CD4-positive, alpha-beta T cell treated with Interleukin-2 at 100 ng/mL for 4 hours (primary cell): Measurements from ENCODE around the gene GRIN2D.
"Not testable (repeated sequence)": the region's sequence is repeated elsewhere in the genome, so short reads cannot be mapped to it uniquely, and the experiment has no call there.

Experiments
- DNase-seq: peaks from one replicate; pipeline ENCODE4 v3.0.0-alpha.2; 2020; ENCODE audit warnings: low spot score

The GRIN2D gene

DNA sequence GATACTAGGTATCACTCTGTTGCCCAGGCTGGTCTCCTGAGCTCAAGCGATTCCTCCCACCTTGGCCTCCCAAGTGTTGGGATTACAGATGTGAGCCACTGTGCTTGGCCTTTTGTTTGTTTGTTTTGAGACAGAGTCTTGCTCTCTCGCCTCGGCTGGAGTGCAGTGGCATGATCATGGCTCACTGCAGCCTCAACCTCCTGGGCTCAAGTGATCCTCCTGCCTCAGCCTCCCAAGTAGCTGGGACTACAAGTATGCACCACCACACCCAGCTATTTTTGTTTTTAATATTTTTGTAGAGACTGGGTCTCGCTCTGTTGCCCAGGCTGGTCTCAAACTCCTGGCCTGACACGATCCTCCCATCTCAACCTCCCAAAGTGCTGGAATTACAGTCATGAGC is 21.7 kb upstream of the GRIN2D start:
- not testable (repeated sequence) for DNase-seq

DNA sequence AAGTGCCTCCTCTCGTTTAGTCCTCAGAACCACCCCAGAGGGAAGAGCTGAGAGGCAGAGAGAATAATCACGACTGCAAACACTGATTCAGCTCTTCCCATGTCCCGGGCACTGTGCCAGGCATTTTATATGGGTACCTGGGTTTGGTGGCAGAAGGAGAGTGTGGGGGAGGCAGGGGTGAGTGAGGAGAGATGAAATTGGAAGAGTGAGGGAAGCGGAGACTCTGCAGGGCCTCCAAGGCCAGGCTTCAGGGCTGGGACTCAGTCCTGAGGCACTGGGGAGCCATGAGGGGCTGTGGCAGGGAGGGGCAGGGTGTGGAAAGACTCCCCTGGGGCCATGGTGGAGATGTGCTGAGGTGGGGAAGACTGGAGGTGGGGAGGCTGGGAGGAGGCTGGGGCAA is 20.6 kb upstream of the GRIN2D start:
- DNase-seq: no peak

DNA sequence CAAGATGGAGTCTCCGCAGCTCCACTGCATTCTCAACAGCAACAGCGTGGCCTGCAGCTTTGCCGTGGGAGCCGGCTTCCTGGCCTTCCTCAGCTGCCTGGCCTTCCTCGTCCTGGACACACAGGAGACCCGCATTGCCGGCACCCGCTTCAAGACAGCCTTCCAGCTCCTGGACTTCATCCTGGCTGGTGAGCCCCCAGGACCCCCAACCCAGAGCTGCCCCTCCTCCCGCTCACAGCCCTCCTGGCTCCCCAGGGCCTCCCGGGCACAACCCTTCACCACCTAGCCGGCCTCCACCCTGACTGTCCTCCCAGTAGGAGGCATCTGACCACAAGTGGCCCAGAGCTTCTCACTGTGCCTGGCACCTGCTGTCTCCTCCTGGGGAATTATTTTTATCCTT is 19.9 kb upstream of the GRIN2D start:
- DNase-seq: no peak

DNA sequence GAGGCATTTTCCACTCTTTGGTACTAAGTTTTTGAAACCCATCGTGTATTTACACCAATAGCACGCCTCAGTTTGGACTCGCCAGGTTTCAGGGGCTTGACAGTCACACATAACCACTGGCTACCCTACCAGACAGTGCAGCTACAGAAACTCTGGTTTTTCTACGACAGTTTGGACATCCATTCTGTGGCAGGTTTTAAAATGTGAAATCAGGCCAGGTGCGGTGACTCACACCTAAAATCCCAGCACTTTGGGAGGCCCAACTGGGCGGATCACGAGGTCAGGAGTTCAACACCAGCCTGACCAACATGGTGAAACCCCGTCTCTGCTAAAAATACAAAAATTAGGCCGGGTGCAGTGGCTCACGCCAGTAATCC is 15.3 kb upstream of the GRIN2D start:
- no peak for DNase-seq

DNA sequence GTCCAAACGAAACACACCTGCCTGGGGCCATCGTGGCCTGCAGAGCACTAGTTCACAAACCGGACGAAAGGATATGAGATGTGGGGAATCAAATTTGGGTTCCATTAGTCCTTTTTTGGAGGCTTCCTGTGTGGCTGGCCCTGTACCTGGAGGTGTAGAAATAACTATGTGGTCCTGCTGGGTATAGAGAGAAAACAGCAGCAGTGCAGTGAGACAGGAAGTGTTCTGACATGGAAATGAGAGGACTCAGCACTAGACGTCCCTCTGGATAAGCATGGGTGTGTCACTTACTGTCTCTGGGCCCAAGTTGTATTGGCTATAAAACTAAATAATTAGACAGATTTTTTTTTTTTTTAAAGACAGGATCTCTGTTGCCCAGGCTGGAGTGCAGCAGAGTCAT is 14.4 kb upstream of the GRIN2D start:
- DNase-seq: no peak

DNA sequence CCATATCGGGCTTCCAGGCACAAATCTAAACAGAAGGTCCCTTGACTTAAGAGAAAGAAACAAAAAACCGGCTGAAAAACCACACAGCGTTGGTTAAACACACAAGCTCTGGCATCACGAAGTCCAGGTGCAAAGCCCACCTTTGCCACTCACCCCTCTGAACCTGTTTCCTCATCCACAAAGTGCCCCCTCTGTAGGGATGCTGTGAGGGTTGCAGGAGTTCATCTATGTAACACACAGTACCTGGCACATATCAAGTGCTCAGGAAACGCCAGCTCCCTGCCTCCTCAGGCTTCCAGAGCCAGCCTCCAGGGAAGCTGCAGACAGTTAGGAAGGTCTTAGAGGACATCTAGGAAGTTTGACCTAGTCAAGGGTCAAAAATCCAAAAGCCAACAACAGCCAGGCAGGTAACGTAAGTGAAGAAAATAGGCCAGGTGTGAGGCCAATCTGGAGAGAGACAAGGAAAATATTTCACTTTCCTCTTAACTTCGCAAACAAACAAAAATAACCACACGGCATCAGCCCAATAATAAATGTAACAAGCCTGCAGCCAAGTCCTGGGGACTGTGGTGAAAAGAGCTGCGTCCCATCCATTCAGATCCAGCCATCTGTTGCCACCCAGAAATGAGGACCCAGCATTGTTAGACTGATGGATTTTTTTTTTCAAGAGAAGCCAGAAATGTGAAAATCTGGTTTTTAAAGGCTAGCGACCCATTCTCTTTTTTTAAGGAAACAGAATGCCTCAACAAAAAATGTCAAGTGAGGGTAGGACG is 12.1 kb upstream of the GRIN2D start:
- DNase-seq: no peak

DNA sequence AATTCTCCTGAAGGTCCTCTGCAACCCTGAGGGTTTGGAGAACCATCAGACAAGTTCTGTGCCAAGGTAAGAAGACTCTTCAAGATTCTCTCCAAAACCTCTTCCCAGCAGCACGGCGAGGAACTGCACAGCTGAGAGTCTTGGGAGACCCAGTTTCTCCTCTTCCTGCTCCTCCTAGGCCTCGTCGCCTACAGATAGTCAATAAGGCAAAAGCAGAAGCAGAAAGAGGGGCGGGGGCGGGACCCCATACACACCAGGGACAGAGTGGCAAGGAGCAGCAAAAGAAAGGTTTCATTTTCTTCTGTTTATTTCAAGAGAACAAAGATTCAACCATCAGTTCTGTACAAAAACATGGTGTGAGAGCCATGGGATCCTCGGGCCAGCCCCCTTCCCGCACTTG is 11.2 kb upstream of the GRIN2D start:
- no peak for DNase-seq

DNA sequence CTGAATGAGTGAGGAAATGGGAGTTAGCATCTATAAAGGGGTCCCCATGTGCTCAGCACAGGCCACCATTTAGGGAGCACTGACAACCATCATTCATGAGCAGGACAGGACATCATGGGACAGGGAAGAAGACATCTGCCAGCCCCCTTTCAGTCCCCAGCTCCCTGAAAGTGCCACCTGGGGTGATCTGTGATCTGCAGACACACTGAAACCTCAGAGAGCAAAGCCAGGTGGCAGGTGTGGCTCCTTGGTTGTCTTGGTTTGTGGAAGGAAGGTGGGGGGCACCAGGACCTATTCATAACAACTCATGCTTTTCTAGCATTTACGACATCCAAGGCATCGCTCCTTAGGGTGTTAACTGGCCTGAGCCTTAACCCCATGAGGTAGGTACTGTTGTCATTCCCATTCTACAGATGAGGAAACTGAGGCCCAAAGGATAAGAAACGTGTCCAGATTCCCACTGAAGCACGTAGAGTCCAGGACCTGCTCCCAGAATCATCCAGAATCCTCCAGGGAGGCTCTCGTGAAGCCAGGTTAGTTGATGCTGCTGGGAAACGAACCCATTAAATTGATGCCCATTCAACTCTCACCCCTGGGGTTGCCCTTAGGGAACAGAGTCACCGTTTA is 7.9 kb upstream of the GRIN2D start:
- no peak for DNase-seq

DNA sequence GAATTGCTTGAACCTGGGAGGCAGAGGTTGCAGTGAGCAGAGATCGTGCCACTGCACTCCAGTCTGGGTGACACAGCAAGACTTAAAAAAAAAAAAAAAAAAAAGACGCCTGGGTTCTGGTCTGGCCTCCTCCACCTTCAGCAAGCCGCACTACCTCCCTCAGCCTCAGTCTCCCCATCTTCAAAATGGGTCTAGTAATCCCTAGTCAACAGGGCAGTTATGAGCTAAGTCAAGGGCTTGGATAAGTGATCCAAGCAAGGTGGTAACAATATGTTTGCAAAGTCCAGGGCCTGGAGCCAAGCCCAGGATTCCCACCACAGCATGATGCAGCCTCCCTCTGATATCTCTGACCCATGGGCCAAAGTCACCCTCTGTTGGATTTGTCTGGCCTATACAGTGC is 6.5 kb upstream of the GRIN2D start:
- DNase-seq: no peak

DNA sequence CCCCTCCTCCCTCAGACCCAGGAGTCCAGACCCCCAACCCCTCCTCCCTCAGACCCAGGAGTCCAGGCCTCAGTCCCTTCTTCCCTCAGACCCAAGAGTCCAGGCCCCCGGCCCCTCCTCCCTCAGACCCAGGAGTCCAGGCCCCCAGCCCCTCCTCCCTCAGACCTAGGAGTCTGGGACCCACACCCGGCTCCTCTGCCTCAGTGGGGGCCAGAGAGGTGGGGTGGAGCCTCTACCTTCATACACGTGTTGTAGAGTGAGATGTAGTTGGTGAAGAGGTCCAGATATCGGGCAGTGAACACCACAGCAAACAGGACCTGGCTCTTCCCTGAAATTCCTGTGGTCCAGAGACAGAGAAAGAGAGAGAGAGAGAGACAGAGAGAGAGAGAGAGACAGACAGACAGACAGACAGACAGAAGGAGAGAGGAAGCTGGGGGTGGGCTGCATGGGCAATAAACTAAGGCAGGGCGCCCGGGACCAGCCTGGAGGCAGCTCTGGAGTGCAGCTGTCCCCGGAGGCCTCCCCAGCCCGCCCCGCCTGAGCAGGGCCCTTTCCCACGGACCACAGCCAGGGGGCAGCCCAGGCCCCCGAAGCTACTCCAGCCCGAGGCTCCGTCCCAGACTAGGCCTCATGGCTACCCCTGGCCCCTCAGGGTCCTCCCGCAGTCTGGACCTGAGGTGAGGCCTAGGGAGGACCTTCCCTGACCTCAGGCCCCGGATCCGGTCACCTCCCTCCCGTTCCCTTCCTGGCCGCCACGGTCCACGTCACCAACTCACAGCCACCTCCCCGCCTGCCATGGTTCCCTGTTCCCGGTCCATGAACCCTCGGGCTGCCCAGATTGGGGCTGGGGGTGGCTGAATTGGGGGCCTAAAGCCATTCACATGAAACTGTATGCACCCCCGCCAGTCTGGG is 3.0 kb upstream of the GRIN2D start:
- peak; percentile 61 for DNase-seq

DNA sequence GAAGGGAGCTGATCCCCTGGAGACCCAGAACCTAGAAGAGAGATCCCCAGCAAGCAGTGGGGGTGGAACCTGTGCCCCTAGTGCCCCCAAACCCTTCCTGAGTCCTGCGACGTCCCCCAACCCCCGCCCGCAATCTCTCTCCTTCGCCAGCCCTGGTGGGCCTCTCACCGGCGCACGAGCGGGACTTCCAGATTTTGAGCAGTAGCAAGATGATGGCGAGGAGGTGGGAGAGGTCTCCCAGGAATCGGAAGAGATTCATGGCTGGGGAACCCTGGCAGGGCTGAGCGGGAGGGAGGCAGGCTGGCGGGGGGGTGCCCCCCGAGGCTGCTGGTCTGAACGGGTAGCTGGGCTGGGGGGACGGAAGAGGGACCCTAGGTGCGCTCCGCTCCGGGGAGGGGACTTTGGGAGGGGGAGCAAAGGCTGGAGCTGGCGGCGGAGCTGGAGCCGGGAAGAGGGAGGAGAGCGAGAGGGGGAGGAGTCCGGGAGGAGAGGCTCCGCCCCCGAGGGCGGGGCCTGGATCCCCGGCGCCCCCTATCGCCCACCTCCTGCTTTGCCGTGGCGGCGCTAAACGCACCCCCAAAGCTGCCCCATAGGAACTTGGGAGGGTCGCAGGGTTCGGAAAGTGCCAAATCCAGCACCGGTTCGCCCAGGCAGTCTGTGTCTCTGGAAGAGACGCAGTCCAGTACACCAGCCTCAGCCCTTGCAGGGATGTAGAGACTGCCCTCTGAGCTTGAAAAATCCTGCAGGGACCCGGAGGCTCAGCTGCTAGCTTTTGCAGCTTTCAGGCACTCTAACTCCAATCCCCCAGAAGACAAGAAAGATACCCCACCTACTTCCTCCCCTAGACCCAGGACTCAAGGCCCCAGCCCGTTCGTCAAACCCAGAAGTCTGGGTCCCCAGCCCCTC is 2.1 kb upstream of the GRIN2D start, which contains the start of gene KDELR1:
Gene KDELR1, minus strand, starts transcription at position 452 of the 906 bp plus-strand sequence. Its CDS starts 193 bp downstream, at position 259.
- peak; percentile 68 for DNase-seq

DNA sequence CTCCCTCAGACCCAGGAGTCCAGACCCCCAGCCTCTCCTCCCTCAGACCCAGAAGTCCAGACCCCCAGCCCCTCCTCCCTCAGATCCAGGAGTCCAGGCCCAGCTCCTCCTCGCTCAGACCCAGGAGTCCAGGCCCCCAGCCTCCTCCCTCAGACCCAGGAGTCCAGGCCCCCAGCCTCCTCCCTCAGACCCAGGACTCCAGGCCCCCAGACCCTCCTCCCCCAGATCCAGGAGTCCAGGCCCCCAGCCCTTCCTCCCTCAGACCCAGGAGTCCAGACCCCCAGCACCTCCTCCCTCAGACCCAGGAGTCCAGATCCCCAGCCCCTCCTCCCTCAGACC is 1.5 kb upstream of the GRIN2D start:
- not testable (repeated sequence) for DNase-seq

DNA sequence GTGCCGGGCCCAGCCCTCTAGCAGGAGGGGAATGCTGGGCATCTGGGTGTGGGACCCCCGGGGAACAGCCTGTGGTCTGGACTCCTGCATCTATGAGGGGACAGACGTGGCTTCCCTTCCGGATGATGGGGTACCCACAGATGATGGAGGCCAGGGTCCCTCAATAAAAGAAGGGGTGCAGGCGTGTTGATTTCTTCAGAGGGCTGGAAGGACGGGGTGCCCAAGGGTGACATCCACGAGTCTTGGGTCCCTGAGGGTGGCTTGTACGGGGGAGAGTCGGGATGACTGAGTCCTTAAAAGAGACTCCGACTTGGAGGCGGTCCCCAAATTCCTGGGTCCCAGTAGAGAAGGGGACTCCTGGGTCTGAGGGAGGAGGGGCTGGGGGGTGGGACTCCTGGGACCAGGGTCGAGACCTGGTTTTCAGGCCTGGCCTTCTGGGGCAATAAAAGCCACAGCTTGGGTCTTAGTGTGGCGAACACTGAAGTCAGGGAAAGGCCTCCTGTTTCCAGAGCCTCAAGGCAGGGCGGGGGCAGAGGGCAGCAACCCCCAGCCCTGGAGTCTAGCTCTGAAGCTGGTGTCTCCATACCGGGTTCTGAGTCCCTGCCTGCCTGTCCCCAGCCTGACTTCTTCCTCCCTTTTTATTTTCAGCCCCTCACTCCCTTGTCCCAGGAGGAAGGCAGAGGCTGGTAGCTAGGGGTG is 459 bp upstream of the GRIN2D start:
- DNase-seq: no peak

DNA sequence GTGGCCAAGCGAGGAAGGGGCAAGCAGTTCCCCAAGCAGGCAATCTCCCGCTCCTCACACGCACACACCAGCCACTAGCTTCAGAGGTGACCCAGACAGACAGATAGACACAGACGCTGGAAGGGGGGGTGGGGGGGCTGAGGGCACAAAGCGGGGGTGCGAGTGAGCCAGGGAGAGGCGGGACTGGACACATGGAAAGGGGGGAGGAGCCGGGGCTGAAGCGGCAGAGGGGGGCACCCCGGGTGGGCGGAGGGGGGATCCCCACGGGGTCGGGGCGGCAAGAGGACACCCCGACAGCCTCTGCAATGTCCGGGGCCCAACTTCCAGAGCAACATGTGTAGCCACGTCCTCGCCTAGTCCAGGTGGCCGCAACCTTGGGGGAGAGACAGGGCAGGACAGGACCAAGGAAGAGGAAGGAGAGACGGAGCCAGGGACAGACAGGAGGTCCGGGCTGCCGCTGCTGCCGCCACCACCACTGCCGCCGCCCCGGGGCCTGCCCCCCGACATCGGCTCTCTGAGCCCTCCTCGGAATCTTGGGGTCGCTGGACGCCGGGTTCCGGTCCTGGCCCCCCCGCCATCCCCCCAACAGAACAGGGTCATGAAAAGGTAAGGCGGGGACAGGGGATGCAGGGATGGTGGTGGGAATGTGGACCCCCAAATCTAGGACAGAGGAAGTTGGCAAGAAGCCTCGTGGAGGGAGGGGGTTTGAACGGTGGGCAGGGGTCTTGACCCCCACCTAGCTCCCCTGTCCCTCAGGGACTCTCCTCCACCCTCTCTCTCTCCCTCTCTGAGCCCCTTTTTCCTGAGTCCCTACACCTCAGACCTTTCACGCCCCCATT is 1.1 kb downstream of the GRIN2D start:
- no peak for DNase-seq

DNA sequence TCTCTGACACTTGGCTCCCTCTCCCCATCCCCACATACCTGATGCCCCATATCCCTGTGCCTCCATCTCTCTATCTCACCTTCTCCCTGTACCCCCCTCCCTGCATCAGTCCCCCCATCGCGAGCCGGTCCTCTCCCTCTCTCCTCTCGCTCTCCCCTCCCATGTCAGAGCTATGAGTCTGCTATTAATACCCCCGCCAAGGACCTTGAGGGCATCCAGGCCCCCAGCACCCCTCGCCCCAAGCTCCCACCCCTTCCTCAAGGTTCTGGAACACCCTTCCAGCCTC is 1.6 kb downstream of the GRIN2D start:
- DNase-seq: no peak

DNA sequence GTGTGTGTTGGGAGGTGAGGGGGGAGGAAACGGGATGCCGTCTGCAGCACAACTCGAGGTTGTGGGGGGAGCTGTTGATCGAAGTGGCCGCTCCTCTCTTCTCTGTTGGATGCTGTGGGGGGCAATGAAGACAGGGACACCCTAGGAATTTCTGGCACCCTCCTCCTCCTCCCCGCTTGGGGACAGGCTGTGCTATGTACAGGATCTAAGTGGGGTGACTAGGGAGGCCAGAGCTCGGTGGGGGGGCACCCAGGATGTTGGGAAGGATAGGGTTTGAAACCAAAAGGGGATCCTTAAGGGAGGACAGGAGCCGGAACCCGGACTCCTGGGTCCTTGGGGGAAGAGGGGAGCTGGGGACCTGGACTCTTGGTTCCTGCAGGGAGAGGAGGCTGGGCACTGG is 2.0 kb downstream of the GRIN2D start:
- no peak for DNase-seq

DNA sequence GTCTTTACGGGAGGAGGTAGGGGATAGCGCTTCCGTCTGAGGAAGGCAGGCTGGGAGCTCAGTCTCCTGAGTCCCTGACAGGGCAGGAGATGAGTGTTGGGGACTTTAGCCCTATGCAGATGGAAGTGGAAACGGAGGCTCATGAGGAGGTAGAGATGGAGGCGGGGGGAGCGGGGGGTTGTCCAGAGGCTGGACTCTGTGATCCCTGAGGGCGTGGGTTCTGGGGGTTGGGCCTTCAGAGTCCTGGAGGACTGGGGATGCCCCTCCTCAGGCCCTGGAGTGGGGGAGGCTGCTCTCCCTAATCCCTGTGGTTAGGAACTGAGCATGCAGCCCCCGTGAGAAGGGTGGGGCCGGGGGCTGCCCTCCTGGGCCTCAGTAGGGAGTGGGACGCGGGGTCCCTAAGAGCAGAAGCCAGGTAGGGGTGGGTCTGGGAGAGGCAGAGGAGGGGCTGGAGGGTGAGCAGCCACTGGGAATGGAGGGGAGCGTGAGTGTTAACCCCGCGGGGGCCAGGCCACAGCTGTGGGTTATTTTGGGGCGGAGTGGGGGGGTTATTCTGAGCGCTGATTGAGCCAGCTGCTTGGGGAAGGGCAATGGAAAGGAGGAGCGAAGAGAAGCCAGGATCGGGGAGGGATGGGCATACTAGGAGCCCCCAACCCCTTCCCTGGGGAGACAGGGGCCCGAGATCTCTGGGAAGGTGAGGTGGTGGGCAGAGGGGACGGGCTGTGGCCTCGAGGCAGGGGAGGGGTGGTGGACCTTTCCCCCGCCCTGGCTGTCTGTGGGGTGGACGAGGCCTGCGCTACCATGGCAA is 2.8 kb downstream of the GRIN2D start:
- DNase-seq: no peak

DNA sequence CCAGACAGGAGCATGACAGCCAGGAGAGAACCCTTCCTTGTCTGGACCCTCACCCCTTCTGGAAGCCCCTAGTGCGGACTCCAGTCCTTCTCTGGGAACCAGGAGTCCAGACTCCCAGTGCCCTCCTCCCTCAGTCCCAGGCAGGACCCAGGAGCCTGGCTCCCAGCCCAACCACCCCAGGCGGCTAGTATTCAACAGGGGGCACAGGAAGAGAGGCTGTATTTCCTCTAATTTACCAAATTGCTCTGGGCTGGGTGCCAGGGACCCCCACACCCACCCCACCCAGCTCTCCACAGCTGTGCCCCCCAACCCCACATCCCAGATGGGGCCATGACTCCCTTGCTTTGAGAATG is 3.3 kb downstream of the GRIN2D start:
- no peak for DNase-seq

DNA sequence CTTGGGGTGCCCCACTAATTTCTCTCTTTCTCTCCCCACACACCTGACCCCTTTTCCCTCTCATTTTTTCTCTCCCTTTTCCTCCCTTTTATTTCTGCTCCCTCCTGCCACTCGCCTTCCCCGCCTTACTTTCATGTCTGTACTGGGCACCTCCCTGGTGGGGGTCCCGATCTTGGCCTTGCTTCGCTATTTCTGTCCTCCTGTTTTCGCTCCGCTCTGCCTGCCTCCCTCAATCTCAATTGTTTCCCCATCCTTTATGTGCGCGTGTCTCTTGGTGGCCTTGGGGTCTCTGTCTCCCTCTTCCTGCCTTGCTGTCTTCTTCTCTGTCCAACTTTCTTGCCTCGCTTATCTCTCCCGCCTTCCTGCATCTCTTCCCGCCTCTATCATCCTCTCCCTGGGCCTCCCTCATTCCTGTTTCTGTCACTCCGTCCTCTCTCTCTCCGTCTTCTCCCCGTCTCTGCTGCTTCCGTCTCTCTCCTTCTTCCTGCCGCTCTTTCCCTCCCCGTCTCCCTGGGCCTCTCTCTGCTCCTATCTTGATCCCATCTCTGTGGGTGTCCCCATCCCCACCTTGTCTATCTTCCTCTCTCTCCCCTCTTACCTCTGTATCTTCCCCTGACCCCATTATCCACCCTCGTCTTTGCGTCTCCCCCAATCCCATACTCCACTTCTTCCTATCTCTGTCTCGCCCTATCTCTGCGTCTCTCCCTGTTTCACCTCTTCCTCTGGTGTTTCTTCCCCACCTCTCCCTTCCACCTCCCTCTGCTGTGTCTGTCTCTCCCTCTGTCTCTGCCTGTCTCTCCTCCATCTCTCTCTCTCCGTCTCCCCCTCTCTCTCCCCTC is 4.0 kb downstream of the GRIN2D start:
- DNase-seq: no peak
